ENCODE measurements around the gene KDM7A.

- TF ChIP-seq CTCF (IDR thresholded peaks at IDR 0.05) (no peak), ZFX (IDR thresholded peaks at IDR 0.05; ENCODE audit: borderline replicate concordance) (no peak)
These were observed 108.8 kb downstream of the KDM7A start for GRCh38 chr7:140068033-140068432.

All from 22Rv1 (cell line).